ENCODE measurements around the gene MED16.
"Not testable (repeated sequence)": the region's sequence is repeated elsewhere in the genome, so short reads cannot be mapped to it uniquely, and the experiment has no call there.

MED16 gene

DNA sequence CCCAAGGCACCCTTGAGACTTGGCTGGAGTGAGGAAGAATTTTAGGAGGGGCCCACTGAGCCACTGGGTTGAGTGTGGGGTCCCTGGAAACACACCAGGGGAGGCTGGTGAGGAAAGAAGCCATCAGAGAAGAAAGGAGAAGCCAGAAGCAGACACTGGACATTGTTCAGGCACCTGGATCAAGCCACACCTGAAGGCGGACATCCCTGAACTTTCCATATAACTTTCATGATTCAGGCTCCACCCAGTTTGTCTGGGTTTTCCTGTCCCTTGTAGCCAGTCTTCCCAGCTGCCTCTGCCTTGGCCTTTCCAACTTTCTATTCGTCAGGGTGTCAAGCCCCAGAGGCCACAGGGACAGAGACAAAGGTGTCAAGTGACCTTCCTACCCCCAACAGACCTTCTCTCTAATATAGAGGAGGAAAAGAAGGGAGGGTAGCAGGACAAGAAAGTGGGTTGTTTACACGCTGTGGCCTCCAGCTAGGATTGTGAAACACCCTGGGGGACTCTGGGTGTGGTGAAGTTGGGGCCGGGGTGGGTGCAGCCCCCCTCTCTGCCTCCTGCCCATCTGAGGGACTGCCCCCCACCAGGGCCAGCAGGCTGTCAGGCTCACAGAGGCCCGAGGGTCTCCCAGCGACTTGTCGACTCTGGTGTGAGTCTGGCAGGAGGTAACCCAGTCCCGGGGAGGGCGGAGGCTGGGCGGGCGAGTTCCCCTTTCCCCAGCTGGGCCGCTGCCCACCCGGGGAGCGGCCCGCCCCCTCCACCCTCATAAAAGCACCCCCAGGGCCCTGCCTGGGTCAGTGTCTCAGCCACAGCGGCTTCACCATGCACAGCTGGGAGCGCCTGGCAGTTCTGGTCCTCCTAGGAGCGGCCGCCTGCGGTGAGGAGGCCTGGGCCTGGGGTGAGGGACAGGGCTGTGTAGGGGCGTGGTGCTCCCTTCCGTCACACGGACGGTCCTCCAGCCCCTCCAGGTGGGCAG lies 33.8 kb downstream of the MED16 start, which contains the start of gene CFD:
TSS of gene CFD (plus strand) at position 797 of the 976 bp plus-strand sequence. CDS start at position 823, 26 bp downstream.
- no peaks in the 10 kb centered on the region for H3K4me1 ChIP-seq (ENCODE audit: control insufficient read depth, insufficient read depth, low read length)
- no peaks in the 10 kb centered on the region for H3K36me3 ChIP-seq (ENCODE audit: control insufficient read depth, insufficient read depth, low read length)
- H3K9ac ChIP-seq (ENCODE audit: low read depth, low read length), result no peak within 1 kb of the TSS
- H3K27me3 ChIP-seq (ENCODE audit: control insufficient read depth, insufficient read depth, low read length), result peaks cover 5% of the 10 kb centered on the region
- H3K4me3 ChIP-seq (ENCODE audit: low read depth, low read length), result peak within 1 kb of the TSS; percentile 54
- no peaks in the 10 kb centered on the region for H3K9me3 ChIP-seq (ENCODE audit: control insufficient read depth, insufficient read depth, low read length)

DNA sequence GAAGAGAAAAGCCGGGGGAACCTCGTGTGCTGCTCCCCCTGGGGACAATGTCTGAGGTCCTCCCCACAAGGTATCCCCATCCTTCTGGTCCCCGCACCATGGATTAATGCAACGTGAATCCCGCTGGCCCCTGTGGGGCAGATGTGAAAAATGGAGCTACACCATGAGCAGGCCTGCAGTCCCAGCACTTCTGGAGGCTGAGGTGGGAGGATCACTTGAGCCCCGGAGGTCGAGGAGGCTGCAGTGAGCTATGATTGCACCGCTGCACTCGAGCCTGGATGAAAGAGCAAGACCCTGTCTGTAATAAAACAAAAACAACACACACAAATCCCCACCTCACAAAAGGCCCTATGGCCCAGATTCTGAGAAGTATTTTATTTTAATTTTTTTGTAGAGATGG lies 34.7 kb downstream of the MED16 start:
- H3K9me3 ChIP-seq (ENCODE audit: control insufficient read depth, insufficient read depth, low read length), result no peaks in the 10 kb centered on the region
- H3K27me3 ChIP-seq (ENCODE audit: control insufficient read depth, insufficient read depth, low read length), result peaks cover 5% of the 10 kb centered on the region
- H3K4me3 ChIP-seq (ENCODE audit: low read depth, low read length), result no peak overlapping the region
- H3K4me1 ChIP-seq (ENCODE audit: control insufficient read depth, insufficient read depth, low read length), result no peaks in the 10 kb centered on the region
- H3K36me3 ChIP-seq (ENCODE audit: control insufficient read depth, insufficient read depth, low read length), result no peaks in the 10 kb centered on the region
- H3K9ac ChIP-seq (ENCODE audit: low read depth, low read length), result no peak overlapping the region

DNA sequence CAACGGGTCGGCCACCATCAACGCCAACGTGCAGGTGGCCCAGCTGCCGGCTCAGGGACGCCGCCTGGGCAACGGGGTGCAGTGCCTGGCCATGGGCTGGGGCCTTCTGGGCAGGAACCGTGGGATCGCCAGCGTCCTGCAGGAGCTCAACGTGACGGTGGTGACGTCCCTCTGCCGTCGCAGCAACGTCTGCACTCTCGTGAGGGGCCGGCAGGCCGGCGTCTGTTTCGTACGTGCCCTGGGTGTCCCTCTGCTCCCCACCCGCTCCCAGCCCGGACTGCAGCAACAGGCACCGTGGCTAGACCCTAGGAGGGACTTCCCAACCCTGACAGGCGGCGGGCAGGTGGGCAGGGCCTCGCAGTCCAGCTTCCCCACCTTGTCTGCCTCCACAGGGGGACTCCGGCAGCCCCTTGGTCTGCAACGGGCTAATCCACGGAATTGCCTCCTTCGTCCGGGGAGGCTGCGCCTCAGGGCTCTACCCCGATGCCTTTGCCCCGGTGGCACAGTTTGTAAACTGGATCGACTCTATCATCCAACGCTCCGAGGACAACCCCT lies 37.3 kb downstream of the MED16 start:
- no peaks in the 10 kb centered on the region for H3K4me1 ChIP-seq (ENCODE audit: control insufficient read depth, insufficient read depth, low read length)
- H3K36me3 ChIP-seq (ENCODE audit: control insufficient read depth, insufficient read depth, low read length), result no peaks in the 10 kb centered on the region
- H3K4me3 ChIP-seq (ENCODE audit: low read depth, low read length), result no peak overlapping the region
- H3K9me3 ChIP-seq (ENCODE audit: control insufficient read depth, insufficient read depth, low read length), result no peaks in the 10 kb centered on the region
- H3K27me3 ChIP-seq (ENCODE audit: control insufficient read depth, insufficient read depth, low read length), result peaks cover 5% of the 10 kb centered on the region
- H3K9ac ChIP-seq (ENCODE audit: low read depth, low read length), result no peak overlapping the region

DNA sequence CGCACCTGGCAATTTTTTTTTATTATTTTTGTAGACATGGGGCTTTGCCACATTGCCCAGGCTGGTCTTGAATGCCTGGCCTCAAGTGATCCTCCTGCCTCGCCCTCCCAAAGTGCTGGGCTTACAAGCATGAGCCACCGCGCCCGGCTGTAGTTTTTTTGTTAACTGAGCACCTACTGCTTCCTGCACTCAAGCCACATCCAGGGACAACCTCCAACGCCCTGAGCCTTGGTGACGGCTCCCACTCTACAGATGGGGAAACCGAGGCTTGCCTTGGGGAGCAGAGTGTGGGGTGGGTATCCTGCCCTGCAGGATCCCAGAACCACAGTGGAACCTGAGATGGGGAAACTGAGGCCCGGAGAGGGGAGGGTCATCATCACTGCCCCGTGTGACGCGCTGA lies 37.8 kb downstream of the MED16 start:
- Histone ChIP-seq H3K4me3 (ENCODE audit: low read depth, low read length) (no peak overlapping the region), H3K4me1 (ENCODE audit: control insufficient read depth, insufficient read depth, low read length) (no peaks in the 10 kb centered on the region), H3K27me3 (ENCODE audit: control insufficient read depth, insufficient read depth, low read length) (peaks cover 5% of the 10 kb centered on the region), H3K9ac (ENCODE audit: low read depth, low read length) (no peak overlapping the region), H3K36me3 (ENCODE audit: control insufficient read depth, insufficient read depth, low read length) (no peaks in the 10 kb centered on the region), H3K9me3 (ENCODE audit: control insufficient read depth, insufficient read depth, low read length) (no peaks in the 10 kb centered on the region)

DNA sequence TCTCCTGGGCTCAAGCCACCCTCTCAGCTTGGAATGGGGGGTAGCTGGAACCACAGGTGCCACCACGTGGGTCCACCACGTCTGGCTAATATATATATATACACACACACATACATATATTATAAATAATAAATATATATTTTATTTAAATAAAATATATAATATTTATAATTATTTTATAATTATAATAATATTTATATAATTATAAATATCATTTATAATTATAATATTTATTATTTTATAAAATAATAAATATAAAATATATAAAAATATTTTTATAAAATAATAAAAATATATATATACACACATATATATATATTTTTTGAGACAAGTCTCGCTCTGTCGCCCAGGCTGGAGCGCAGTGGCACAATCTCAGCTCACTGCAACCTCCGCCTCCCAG lies 38.4 kb downstream of the MED16 start:
- Histone ChIP-seq H3K4me1 (ENCODE audit: control insufficient read depth, insufficient read depth, low read length) (no peaks in the 10 kb centered on the region), H3K27me3 (ENCODE audit: control insufficient read depth, insufficient read depth, low read length) (peaks cover 2% of the 10 kb centered on the region), H3K9me3 (ENCODE audit: control insufficient read depth, insufficient read depth, low read length) (no peaks in the 10 kb centered on the region), H3K4me3 (ENCODE audit: low read depth, low read length) (no peak overlapping the region), H3K9ac (ENCODE audit: low read depth, low read length) (no peak overlapping the region), H3K36me3 (ENCODE audit: control insufficient read depth, insufficient read depth, low read length) (no peaks in the 10 kb centered on the region)

DNA sequence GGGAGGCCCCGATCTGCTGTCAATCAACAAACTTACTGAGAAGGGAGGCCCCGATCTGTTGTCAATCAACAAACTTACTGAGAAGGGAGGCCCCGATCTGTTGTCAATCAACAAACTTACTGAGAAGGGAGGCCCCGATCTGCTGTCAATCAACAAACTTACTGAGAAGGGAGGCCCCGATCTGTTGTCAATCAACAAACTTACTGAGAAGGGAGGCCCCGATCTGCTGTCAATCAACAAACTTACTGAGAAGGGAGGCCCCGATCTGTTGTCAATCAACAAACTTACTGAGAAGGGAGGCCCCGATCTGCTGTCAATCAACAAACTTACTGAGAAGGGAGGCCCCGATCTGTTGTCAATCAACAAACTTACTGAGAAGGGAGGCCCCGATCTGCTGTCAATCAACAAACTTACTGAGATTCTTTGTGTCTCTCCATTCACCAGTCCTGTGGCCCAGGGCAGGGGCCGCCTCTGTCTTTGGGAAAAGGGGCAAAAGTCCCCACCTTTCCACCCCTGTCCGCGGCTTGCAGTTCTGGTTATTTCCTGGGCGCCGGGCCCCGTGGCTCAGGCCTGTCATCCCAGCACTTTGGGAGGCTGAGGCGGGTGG lies 39.3 kb downstream of the MED16 start:
- not testable (repeated sequence) for H3K9me3 ChIP-seq (ENCODE audit: control insufficient read depth, insufficient read depth, low read length); H3K36me3 ChIP-seq (ENCODE audit: control insufficient read depth, insufficient read depth, low read length); H3K4me3 ChIP-seq (ENCODE audit: low read depth, low read length); H3K4me1 ChIP-seq (ENCODE audit: control insufficient read depth, insufficient read depth, low read length); H3K27me3 ChIP-seq (ENCODE audit: control insufficient read depth, insufficient read depth, low read length); H3K9ac ChIP-seq (ENCODE audit: low read depth, low read length)

DNA sequence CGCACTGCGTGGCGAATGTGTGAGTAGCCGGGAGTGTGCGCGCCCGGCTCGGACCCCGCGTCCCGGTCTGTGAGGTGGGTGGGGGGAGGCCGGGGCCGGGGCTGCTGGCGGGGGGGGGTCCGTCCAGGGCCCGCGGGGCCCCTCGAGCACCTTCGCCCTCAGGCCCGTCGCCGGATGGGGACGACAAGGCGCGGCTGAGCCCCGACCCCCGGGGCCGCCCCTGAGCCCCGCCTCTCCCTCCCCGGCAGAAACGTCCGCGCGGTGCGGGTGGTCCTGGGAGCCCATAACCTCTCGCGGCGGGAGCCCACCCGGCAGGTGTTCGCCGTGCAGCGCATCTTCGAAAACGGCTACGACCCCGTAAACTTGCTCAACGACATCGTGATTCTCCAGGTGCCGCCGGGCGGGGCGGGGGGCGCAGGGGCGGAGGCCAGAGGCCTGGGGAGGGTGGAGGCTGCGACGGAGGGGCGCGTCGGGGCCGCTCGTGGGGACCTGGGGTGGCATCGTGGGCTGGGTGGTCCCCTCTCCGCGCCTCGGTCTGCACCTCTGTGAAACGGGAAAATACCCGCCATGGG lies 39.9 kb downstream of the MED16 start:
- Histone ChIP-seq H3K4me3 (ENCODE audit: low read depth, low read length) (no peak overlapping the region), H3K9ac (ENCODE audit: low read depth, low read length) (no peak overlapping the region)

DNA sequence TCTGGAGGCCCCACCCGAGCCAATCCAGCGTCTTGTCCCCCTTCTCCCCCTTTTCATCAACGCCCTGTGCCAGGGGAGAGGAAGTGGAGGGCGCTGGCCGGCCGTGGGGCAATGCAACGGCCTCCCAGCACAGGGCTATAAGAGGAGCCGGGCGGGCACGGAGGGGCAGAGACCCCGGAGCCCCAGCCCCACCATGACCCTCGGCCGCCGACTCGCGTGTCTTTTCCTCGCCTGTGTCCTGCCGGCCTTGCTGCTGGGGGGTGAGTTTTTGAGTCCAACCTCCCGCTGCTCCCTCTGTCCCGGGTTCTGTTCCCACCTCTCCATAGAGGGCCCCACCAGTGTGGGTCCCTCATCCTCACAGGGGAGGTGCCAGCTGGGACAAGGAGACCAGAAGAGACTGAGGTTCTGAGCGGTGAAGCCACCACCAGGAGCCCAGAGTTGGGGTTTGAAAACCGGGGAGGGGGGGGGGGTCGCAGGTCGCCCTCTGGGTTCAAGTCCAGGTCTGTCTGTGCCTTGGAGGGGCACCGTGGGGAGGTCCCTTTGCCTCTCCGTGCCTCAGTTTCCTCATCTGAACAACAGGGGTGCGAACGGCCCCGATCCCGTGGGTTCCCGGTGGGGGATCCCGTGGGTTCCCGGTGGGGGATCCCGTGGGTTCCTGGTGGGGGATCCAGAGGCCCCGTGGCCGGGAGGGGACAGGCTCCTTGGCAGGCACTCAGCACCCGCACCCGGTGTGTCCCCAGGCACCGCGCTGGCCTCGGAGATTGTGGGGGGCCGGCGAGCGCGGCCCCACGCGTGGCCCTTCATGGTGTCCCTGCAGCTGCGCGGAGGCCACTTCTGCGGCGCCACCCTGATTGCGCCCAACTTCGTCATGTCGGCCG lies 40.6 kb downstream of the MED16 start, which contains the start of gene ELANE:
TSS of gene ELANE (plus strand) at position 168 of the 878 bp plus-strand sequence. CDS start at position 194, 26 bp downstream.
- H3K9me3 ChIP-seq (ENCODE audit: control insufficient read depth, insufficient read depth, low read length), result no peaks in the 10 kb centered on the region
- H3K4me3 ChIP-seq (ENCODE audit: low read depth, low read length), result no peak within 1 kb of the TSS
- no peaks in the 10 kb centered on the region for H3K27me3 ChIP-seq (ENCODE audit: control insufficient read depth, insufficient read depth, low read length)
- no peak within 1 kb of the TSS for H3K9ac ChIP-seq (ENCODE audit: low read depth, low read length)
- no peaks in the 10 kb centered on the region for H3K36me3 ChIP-seq (ENCODE audit: control insufficient read depth, insufficient read depth, low read length)
- no peaks in the 10 kb centered on the region for H3K4me1 ChIP-seq (ENCODE audit: control insufficient read depth, insufficient read depth, low read length)

More for the DNA sequence above, 39.9 kb downstream of the MED16 start:
- Histone ChIP-seq H3K27me3 (ENCODE audit: control insufficient read depth, insufficient read depth, low read length) (no peaks in the 10 kb centered on the region), H3K4me1 (ENCODE audit: control insufficient read depth, insufficient read depth, low read length) (no peaks in the 10 kb centered on the region), H3K36me3 (ENCODE audit: control insufficient read depth, insufficient read depth, low read length) (no peaks in the 10 kb centered on the region), H3K9me3 (ENCODE audit: control insufficient read depth, insufficient read depth, low read length) (no peaks in the 10 kb centered on the region)

DNA sequence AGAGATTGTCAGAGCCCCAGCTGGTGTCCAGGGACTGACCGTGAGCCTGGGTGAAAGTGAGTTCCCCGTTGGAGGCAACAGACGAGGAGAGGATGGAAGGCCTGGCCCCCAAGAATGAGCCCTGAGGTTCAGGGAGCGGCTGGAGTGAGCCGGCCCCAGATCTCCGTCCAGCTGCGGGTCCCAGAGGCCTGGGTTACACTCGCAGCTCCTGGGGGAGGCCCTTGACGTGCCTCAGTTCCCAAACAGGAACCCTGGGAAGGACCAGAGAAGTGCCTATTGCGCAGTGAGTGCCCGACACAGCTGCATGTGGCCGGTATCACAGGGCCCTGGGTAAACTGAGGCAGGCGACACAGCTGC lies 42.0 kb downstream of the MED16 start:
- H3K36me3 ChIP-seq (ENCODE audit: control insufficient read depth, insufficient read depth, low read length), result no peaks in the 10 kb centered on the region
- no peak overlapping the region for H3K4me3 ChIP-seq (ENCODE audit: low read depth, low read length)
- H3K4me1 ChIP-seq (ENCODE audit: control insufficient read depth, insufficient read depth, low read length), result no peaks in the 10 kb centered on the region
- no peaks in the 10 kb centered on the region for H3K9me3 ChIP-seq (ENCODE audit: control insufficient read depth, insufficient read depth, low read length)
- no peak overlapping the region for H3K9ac ChIP-seq (ENCODE audit: low read depth, low read length)
- H3K27me3 ChIP-seq (ENCODE audit: control insufficient read depth, insufficient read depth, low read length), result no peaks in the 10 kb centered on the region

DNA sequence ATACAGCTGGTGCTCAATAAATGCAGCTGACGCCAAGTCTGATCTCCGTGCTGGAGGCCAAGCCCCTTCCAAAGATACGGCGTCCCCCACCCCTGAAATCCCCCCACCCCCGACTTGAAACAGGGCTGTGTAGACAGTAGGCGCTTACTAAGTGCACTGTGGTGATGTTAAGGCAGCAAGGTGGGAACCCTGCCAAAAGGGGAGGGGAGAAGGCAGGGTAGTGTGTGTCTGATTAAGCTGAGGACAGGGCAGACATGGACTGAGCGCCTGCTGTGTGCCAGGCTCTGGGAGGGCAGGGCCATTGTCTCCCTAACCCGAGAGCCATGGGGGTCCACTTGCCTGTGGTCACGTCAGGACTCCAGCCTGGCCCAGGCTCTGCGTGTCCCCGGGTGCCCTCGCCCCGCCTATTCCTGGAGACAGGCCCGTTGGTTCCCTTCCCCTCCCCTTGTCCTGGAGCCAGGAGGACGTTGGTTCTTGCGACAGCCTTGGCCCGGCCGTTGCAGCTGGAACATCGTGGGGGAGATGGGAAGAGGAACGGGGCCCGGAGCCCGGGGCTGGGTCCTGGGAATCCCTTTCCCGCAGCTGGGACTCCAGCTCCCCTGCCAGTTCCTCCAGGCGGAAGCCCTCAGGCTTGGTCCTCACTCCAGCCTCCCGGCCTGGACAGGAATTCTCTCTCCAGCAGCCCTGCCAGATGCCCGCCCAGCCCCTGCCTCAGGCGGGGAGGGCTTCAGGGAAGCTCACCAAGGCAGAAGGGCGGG lies 42.6 kb downstream of the MED16 start:
- Histone ChIP-seq H3K9ac (ENCODE audit: low read depth, low read length) (no peak overlapping the region), H3K27me3 (ENCODE audit: control insufficient read depth, insufficient read depth, low read length) (no peaks in the 10 kb centered on the region), H3K9me3 (ENCODE audit: control insufficient read depth, insufficient read depth, low read length) (no peaks in the 10 kb centered on the region), H3K4me1 (ENCODE audit: control insufficient read depth, insufficient read depth, low read length) (no peaks in the 10 kb centered on the region), H3K36me3 (ENCODE audit: control insufficient read depth, insufficient read depth, low read length) (no peaks in the 10 kb centered on the region), H3K4me3 (ENCODE audit: low read depth, low read length) (no peak overlapping the region)
